ENCODE data around the gene NPC2.

Gene NPC2

DNA sequence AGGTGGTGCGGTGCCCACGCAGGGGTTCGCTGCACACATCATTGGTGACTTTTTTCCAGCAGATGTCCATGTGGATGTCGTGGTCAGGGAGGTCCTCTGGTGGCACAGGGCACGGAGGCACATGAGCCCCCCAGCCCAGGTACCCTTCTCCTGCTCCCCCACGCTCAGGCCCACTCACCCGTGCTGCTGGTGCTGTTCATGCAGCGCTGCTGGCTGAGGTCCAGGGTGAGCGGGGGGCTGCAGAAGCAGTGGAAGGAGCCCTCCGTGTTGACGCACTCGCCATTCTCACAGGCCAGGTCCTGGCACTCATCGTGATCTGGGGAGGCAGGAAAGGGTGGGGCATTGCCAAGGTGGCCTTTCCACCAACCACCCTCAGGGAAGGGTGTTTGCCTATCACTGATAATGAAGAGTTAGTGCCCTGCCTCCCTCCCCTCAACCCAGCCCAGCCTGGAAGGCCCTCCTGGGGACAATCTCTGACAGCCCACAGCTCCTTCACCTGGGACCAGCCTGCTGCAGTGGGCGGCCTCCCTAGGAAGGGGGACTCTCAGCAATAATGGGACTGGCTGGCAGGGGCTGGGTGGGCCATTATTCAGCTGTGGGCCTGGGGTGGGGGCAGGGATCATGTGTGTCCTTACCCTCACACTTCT lies 10.3 kb upstream of the NPC2 start:
- no peak for DNase-seq (ENCODE audit: low read depth in 2 of 2, low spot score in 1 of 2)

DNA sequence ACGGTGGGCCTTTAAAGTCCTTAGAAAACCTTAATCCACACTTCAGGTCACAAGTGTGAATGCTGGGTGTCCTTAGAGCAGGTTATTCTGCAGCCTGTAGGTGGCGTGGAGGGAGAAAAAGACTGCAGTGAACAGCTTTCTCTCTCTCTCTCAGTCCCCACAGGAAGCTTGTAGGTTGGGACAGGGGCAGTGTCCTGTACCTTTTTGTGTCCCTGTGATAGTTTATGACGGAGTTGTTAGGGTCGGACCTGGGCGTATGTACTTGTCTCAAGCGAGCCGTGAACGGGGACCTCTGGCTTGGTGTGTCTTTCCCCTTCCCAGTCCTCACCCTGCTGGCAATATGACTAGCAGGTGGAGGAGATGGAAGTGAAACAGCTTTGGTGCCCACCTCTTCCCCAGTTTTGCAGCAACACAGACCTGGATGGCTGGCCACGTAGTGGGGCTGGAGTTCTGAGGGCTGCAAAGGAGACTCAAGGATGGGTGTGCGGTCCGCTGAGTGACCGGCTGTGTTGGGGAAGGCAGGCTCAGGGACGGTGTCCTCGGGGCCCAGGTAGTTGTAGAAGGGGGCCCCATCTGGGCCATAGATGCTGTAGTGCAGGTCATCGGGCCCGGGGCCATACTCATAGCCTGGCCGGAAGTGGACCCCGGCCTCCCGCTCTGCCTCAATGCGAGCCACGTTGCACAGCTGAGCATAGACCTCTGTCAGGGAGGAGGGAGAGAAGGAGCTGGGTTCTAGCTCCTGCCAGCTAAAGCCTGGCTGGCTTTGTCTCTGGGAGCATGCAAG lies 9.3 kb upstream of the NPC2 start:
- DNase-seq (ENCODE audit: low read depth in 2 of 2, low spot score in 1 of 2) = no peak

DNA sequence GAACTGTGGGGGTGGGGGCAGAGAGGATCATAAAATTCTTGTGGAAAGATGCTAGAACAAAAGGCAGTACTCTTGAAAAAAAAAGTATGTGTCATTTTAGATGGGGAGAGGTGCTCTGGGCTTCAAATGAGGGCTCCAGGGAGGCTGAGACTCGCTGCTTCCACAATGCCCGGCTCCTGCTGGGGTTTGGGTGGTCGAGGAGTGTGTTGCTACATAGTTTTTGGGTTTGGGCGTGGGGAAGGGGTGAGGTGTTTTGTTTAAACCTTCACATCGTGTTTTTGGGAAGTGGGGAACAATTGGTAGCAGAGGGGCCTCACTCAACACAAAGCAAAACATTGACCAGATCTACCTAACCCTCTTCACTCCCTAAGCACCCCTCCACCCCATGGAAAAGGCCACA lies 8.6 kb upstream of the NPC2 start:
- no peak for DNase-seq (ENCODE audit: low read depth in 2 of 2, low spot score in 1 of 2)

DNA sequence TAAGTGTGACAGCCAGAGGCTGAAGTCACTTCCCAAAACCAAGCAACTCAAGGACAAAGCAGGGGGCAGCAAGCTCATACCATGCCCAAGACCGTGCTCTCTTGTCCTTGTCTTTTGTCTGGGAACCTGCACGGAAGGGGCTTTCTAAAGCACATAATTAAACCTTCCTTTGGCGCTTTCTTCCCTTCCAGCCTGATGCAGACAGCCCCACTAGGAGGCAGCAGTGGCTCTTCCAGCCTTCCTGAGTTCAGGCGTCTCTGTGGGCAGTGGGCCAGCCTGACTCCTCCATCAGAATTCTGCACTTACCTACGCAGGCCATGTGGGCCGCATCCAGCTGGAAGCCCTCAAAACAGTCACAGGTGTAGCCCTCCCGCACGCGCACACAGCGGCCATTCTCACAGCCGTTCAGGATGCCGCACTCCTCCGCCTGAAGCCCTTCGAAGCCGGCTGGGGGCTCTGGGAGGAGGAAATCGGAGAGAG lies 8.1 kb upstream of the NPC2 start:
- DNase-seq (ENCODE audit: low read depth in 2 of 2, low spot score in 1 of 2) = no peak

DNA sequence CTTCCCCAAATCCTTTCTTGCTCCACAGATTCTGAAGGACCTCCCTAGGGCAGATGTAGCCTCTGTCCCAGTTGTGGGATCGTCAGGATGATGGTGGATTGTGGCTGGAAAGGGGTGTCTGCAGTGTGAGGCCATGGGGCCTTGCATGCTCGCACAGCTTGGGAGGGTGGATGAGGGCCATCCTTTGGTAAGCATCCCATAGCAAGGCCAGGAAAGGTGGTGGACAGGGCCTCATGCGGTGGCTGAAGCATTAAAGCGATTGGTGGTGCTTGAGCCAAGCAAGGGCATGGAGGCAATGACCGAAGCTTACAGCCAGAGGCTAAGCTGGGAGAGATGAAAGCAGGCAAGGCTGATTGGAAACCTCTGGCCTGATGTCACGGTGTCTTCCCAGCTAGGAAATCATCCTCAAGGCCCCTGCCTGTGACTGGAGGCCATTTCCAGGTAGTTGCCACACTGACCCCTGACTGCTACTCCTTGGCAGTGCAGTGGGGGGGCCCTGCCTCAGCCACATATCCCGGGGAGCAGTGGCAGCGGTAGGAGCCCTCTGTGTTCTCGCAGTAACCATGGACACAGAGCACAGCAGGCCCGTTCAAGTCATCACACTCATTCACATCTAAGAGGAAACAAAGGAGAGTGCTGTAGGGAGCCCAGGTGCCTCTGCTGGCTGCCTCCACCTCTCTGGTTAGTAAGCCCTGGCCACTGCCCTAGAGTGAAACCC lies 7.5 kb upstream of the NPC2 start:
- no peak for DNase-seq (ENCODE audit: low read depth in 2 of 2, low spot score in 1 of 2)

DNA sequence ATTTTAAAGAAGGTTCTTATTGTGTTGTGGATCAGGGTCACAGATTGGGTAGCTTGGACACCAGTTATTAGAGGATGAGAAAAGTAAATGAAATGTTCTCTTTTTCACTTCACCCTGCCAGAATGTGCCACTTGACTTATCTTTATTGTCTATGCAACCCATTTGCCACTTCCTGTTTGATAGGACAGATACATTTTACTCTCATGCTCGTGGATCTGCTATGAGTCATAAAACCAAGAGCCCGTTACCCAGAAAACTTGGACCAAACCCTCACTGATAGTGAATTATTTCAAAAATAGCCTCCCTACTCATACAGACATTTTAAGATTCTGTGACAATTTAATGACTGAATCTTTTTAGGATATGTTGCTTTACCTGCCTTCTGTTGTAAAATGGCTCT lies 2.3 kb upstream of the NPC2 start:
- no peak for DNase-seq (ENCODE audit: low read depth in 2 of 2, low spot score in 1 of 2)

DNA sequence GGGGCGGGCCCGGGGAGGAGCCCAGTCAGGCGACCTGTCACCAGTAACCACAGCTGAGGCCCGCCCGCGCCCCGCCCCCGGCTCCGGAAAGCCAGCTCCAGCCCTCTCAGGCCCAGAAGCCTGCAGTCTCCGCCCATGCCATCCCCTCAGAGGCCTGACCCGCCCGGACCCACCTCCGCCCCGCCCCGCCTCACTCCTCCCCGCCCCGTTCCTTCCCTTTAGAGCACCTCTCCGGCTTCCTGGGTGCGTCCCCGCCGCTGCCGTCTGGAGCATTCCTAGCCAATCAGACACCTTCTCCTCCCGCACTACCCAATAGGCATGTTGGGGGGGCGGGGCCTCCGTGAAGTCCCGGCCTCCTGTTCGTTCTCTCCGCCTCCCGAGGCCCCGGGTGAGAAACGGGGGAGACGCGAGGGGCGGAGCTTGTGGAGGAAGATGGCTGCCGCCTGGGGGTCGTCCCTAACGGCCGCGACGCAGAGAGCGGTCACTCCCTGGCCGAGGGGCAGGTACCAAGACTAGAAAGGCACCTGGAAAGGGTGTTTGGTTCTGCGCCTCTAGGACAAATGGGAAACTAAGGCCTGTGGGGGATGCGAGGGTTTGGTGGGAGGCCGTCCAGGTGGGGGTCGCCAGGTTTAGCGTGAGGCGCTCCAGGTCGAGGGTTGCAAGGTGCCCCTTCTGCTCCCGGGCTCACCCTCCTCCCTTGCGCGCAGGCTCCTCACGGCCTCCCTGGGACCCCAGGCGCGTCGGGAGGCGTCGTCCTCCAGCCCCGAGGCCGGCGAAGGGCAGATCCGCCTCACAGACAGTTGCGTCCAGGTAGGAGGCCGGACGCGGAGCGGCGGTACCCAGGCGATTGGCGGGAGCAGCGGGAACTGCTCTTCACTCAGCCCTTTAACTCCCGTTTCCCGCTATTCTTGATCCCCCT lies 497 bp upstream of the NPC2 start, which contains the start of gene ISCA2:
Gene ISCA2 (plus strand): TSS at position 423 of the 919 bp plus-strand sequence. CDS start 10 bp downstream, at position 433.
- peak; percentile 98 to 100 for DNase-seq (ENCODE audit: low read depth in 2 of 2, low spot score in 1 of 2)

DNA sequence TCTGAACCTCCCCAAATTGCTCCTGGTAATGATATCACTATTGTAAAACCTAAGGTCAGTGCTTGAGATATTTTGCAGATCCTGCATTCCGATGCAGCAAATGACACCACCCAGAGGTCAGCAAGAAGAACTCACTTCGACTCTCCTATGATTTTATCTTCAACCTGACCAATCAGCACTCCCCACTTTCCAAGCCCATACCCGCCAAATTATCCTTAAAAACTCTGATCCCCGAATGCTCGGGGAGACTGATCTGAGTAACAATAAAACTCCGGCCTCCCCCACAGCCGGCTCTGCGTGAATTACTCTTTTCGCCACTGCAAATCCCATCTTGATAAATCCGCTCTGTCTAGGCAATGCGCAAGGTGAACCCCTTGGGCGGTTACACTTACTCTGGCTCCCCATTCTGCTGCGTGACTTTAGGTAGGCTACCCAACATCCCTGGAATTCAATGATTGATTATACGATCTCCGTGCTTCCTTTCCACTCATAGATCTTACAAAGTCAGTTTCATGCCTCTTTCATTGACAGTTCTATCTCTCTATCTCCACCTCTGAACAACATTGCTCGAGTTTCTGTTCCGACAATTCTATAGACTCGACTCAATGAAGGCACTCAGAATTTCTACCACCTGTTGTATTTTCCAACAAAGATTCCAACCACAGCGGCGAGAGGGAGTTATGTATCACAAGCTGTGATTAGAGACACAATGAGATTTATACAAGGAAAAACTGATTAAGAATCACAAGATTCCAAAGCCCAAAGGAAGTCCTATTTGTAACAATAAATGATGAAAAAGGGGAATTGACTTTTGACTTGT lies 939 bp downstream of the NPC2 start:
- no peak for DNase-seq (ENCODE audit: low read depth in 2 of 2, low spot score in 1 of 2)

DNA sequence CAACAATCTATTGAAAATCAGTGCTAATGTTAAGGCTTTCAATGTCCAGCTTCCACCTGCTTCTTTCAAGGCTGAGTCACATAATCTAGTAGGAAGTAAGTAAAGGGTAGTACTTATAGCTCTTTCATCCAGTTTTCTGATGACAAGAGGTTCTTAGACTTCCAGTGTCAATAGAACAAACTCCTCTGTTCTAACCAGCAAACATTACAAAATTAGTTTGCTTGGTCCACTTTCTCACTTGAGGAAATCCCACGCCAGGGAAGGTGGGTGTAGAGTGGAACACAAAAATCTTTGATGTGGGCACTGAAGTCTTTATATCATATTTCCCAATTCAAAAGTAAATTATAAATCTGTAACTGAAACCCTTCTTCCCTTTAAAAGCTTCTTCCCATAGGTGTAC lies 2.6 kb downstream of the NPC2 start:
- DNase-seq (ENCODE audit: low read depth in 2 of 2, low spot score in 1 of 2) = no peak

DNA sequence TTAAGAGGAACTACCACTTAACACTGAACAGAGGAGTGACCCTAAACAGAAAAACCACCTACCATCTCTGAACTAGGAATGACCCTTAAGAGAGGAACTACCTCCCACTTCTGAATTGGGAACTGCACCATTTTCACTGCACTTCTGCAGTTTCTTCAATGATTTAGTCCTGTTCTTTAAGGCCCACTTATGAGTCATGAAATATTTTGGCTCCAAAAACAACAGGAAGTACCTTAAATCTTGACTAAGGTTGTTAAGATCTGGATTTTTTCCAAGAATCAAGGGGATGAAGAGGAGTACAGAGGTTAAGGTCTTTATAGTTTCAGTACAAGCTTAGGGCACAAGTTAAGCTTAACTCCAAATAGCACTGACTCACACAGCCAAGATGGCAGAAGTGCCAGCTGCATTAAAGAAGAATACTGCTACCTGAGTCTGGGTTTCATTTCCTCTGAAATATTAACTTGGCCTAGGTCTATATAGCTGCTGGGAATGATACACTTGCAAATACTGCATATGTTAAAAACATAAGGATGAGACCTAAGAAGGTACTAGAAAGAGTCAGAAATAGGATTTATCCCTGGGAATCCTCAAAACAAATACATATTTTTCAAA lies 4.2 kb downstream of the NPC2 start:
- no peak for DNase-seq (ENCODE audit: low read depth in 2 of 2, low spot score in 1 of 2)

DNA sequence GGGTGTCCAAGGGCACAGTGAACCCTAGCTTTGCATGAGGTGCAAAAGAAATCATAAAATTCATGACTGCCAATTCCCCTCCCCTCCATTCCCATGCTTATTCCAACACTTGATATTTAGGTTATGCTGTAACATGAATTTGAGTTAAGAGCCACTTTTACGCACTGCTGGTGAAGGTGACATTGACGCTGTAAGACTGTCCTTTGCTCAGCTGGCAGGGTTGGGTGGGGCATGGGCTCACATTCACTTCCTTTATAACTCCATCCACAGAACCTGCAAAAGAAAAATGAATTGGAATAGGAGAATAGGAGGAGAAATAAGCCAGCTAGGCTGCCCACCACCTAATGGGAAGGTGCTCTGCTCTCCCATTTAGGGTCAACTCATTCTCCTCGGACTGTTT lies 6.9 kb downstream of the NPC2 start:
- DNase-seq (ENCODE audit: low read depth in 2 of 2, low spot score in 1 of 2) = no peak

DNA sequence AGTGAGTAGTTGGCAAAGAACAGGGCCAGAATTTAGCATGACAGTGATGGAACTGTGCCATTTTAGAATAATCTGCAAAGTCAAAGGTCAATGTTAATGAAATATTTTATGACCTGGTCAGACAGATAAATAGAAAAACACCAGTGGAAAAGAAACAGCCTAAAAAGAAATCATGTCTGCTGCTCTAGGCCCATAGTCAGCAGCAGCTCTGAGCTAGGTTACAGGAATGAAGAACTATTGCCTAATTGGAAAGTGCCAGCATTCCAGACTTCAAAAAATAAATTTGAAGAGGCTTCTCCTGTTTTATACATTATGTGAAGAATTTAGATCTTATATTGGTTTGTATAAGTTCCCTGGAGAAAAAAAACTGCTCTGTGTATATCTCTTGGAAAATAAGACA lies 9.8 kb downstream of the NPC2 start:
- DNase-seq (ENCODE audit: low read depth in 2 of 2, low spot score in 1 of 2) = no peak

DNA sequence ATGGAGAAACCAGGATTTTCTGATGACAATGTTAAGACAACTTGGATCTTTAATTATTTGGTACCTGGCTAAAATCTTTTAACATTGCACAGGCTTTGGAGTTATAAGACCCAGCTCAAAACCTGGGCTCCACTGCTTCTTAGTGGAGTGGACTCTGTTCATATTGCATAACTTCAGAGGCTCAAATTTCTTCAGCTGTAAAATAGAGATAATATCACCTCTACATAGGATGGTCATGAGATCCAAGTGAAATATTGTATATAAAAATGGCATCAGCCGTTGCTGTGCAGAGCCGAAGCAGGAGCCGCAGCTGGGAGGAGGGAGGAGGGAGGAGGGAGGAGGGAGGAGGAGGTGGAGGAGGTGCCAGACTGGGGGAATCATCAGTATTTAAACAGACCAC lies 10.5 kb downstream of the NPC2 start:
- DNase-seq (ENCODE audit: low read depth in 2 of 2, low spot score in 1 of 2) = no peak

DNA sequence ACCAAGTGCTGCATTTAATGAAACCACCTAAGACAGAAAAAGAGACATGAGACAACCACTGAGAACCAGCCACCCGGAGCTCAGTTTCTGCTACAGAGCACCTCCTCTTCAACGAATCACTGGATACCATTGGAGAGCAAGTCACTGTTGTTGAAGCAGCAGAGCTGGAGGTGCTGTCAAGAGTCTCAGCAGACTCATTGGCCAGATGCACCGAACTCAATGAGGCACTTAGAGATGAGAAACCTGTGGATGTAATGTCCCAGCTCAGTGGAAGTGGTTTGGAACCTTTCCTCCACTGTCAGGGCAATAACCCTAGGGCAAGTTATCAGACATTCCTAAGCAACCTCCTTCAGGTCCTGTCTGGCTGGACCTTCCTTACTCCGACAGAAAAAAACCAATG lies 13.1 kb downstream of the NPC2 start:
- no peak for DNase-seq (ENCODE audit: low read depth in 2 of 2, low spot score in 1 of 2)

DNA sequence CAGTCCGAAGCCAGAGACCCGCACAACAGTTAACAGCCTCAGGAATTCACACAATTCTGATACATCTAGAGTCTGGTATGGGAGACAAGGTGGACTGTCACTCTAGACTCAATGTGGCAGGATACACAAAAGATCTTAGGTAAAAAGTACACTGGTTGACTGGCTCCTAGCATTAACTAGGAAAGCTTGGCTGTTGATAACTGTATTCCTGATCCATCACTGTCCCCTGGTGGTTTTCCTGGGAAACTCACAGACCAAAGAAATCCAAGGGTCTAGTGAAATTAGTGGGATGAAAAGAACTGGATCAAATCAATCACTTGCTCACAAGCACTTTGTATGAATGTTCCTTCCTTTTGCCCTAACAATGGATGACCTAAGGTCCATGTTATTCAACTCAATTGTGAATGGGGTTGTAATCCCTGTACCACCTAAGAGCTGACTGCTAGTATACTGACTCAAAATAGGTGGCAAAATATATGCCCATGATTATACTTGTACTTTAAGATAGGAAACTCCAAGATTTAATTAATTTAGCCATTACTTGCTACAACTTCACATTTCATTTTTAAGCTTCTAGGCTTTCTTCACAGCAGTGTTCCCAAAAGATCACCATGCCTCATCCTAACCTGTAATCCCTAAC lies 14.0 kb downstream of the NPC2 start:
- DNase-seq (ENCODE audit: low read depth in 2 of 2, low spot score in 1 of 2) = no peak

DNA sequence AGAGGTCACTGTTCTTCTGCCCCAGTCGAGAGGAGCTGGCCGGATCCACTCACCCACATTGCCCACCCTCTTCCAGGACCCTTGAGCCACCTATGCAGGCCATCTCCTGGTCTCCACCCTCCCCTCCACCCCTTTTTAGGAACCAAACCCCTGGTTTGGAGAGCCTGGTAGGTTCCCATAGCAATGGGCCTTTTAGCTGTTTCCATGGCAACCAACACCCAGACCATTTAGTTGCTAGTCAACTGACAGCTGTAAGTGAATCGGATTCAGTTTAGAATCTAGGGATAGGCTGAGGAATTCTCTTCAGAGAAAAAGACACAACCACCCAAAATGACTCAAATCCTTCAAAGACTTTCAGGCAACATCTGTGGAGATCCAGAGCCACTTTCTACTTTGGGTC lies 16.5 kb downstream of the NPC2 start:
- DNase-seq (ENCODE audit: low read depth in 2 of 2, low spot score in 1 of 2) = no peak

DNA sequence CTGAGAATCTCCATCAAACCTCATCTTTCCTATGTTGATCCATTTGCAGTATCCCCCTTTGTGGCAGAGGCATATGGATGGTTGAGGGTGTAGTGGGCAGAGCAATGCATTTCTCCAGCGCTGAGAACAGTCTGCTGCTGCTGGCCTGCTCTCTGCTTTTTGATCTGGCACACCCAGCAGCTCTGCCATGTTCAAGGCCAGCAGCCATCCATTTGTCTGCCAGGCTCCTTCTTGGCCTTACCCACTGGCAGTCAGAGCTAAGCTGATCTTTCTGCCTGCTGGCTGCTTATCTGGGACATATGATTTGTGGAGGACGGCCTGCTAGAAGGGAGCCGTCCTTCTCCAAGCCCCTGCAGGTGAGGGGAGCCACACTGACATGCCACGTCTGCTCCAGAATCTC lies 17.0 kb downstream of the NPC2 start:
- no peak for DNase-seq (ENCODE audit: low read depth in 2 of 2, low spot score in 1 of 2)

DNA sequence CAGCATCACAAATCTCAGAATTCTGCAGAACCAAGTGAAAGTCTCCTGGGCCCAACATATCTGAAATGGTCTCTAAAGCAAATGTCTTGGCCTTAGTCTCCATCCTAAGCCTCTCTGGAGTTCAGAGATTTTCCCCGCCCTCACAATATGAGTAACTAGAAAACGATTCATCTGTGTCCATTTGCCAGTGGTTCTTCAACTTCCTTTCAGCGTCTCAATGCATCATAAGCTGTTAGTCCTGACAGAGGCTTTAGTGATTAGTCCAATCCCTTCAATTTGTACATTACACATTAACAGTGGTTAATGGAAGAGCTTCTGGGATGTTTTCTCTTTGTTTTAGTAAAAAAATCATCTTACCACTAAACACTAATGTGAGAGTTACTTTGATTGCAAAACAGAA lies 17.4 kb downstream of the NPC2 start:
- DNase-seq (ENCODE audit: low read depth in 2 of 2, low spot score in 1 of 2) = no peak

DNA sequence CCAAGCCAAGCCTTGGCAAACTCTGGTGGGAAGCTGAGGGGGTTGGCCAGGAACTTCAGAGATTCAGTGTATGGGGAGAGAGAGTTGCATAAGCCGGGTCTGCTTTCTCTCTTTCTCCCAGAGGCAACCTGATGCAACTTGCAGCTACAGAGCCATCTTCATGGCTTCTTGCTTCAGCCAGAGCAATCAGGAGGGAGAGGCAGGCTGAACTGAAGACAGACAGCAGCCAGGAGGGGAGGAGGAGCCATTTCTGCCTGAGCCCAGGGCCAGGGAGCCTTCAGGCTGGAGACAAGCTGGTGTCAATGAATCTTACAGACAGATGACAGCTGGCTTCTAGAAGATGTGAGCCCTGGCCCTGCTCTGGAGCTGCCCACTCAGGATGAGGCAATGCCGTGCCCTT lies 18.7 kb downstream of the NPC2 start:
- DNase-seq (ENCODE audit: low read depth in 2 of 2, low spot score in 1 of 2) = no peak
